ENCODE data around the gene KCNJ15. TPM values are rescaled to one million over a fixed set of nuclear protein-coding genes. Genes with fewer than 3 reads are reported as not detected.

The KCNJ15 gene
- total RNA-seq, 2 donors from 2014 or later = not detected

DNA sequence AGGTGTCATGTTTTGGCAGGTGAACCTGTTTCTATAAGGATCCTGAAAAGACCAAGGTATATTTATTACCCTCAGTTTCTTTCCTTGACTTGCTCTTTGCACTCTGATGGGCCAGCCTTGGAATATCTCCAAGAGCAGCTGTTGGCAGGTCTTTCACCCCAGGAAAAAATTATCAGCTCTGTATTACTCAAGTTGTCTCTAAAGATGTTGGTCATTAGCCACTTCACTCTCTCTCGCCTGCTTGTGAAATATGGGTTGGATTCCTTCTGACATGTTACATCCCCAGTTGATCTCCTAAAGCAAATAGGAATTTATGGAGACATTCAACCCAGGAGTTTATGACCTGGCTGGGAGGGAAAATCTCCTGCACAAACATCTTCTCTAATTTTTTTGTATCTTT, 85.9 kb downstream of the KCNJ15 start:
- H3K36me3 Mint-ChIP-seq (ENCODE audit: low read depth) = no peaks in the 10 kb centered on the region
- no peak for DNase-seq
- no peaks in the 10 kb centered on the region for H3K4me1 Mint-ChIP-seq
- H3K27ac Mint-ChIP-seq = no peak overlapping the region
- H3K27me3 Mint-ChIP-seq (ENCODE audit: insufficient read depth) = no peaks in the 10 kb centered on the region
- no peaks in the 10 kb centered on the region for H3K9me3 Mint-ChIP-seq
- no peak overlapping the region for H3K27ac ChIP-seq (ENCODE audit: low read depth, low read length)
- no peaks in the 10 kb centered on the region for H3K9me3 ChIP-seq (ENCODE audit: control insufficient read depth, low read length)
- H3K36me3 ChIP-seq (ENCODE audit: control insufficient read depth, insufficient read depth, low read length) = no peaks in the 10 kb centered on the region
- WGBS, 2 experiments (ENCODE audit: insufficient coverage in 1 of 2, insufficient read length in 1 of 2) = 91 to 100% methylated on average over 1 of the region's 1 CpG
- no peaks in the 10 kb centered on the region for H3K27me3 ChIP-seq (ENCODE audit: control insufficient read depth, insufficient read depth, low read length, poor library complexity, severe bottlenecking)
- TF ChIP-seq, protein P1, sequence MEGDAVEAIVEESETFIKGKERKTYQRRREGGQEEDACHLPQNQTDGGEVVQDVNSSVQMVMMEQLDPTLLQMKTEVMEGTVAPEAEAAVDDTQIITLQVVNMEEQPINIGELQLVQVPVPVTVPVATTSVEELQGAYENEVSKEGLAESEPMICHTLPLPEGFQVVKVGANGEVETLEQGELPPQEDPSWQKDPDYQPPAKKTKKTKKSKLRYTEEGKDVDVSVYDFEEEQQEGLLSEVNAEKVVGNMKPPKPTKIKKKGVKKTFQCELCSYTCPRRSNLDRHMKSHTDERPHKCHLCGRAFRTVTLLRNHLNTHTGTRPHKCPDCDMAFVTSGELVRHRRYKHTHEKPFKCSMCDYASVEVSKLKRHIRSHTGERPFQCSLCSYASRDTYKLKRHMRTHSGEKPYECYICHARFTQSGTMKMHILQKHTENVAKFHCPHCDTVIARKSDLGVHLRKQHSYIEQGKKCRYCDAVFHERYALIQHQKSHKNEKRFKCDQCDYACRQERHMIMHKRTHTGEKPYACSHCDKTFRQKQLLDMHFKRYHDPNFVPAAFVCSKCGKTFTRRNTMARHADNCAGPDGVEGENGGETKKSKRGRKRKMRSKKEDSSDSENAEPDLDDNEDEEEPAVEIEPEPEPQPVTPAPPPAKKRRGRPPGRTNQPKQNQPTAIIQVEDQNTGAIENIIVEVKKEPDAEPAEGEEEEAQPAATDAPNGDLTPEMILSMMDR (conservative IDR thresholded peaks at IDR 0.05) = no peak
- no peak overlapping the region for H3K9ac ChIP-seq (ENCODE audit: extremely low read depth, low read length, poor library complexity, severe bottlenecking)
- H3K4me3 Mint-ChIP-seq = no peak overlapping the region
- H3K4me3 ChIP-seq (ENCODE audit: low read length) = no peak overlapping the region
- no peaks in the 10 kb centered on the region for H3K4me1 ChIP-seq (ENCODE audit: control insufficient read depth, insufficient read depth, low read length)

DNA sequence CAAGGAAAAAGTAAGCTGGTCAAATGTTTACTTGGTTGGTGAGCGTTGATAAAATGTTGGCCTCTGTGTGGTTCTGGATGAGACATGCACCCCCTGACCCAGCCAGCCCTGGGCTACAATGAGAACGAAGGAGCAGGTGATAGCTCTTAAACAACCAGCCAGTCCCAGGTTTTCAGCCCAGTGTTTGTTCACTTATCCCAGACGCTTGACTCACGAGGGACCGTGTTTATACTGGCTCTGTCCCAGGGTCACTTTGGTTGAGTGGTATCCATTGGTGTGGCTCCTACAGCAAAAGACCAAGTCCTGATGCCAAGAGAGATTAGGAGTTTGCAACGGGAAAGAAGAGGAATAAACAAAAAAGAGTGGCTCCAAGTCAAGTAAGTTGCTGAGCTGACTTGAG, 86.9 kb downstream of the KCNJ15 start:
- H3K9me3 ChIP-seq (ENCODE audit: control insufficient read depth, low read length) = no peaks in the 10 kb centered on the region
- no peaks in the 10 kb centered on the region for H3K27me3 ChIP-seq (ENCODE audit: control insufficient read depth, insufficient read depth, low read length, poor library complexity, severe bottlenecking)
- H3K4me1 Mint-ChIP-seq = no peaks in the 10 kb centered on the region
- H3K4me3 ChIP-seq (ENCODE audit: low read length) = no peak overlapping the region
- no peak overlapping the region for H3K27ac Mint-ChIP-seq
- no peak overlapping the region for H3K4me3 Mint-ChIP-seq
- no peaks in the 10 kb centered on the region for H3K36me3 Mint-ChIP-seq (ENCODE audit: low read depth)
- no peaks in the 10 kb centered on the region for H3K36me3 ChIP-seq (ENCODE audit: control insufficient read depth, insufficient read depth, low read length)
- WGBS, 2 experiments (ENCODE audit: insufficient coverage in 1 of 2, insufficient read length in 1 of 2) = 91 to 97% methylated on average over 5 to 6 of the region's 6 CpGs
- no peak for DNase-seq
- no peak overlapping the region for H3K27ac ChIP-seq (ENCODE audit: low read depth, low read length)
- no peaks in the 10 kb centered on the region for H3K27me3 Mint-ChIP-seq (ENCODE audit: insufficient read depth)
- TF ChIP-seq, protein P1 (conservative IDR thresholded peaks at IDR 0.05) = no peak
- H3K9ac ChIP-seq (ENCODE audit: extremely low read depth, low read length, poor library complexity, severe bottlenecking) = no peak overlapping the region
- H3K9me3 Mint-ChIP-seq = no peaks in the 10 kb centered on the region
- H3K4me1 ChIP-seq (ENCODE audit: control insufficient read depth, insufficient read depth, low read length) = no peaks in the 10 kb centered on the region

DNA sequence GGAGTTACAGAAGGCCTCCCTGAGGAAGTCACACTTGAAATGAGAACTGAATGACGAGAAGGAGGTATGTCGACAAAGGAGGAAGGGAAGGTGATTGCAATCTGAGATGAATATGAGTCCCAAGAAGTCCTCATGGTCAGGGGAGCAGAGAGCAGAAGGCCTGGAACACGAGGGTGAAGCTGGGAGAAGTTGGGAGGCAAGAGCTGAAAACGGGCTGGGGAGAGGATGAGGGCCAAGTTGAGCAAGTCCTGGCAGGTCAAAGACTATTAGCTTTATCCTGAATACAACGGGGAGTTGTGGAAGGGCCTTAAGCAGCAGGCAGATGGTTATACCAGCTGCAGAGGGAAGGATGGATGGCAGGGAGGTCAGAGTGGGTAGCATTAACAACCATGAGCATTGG, 89.5 kb downstream of the KCNJ15 start:
- no peak overlapping the region for H3K27ac ChIP-seq (ENCODE audit: low read depth, low read length)
- H3K36me3 Mint-ChIP-seq (ENCODE audit: low read depth) = no peaks in the 10 kb centered on the region
- H3K9ac ChIP-seq (ENCODE audit: extremely low read depth, low read length, poor library complexity, severe bottlenecking) = no peak overlapping the region
- 91 to 92% methylated on average over 5 of the region's 5 CpGs for WGBS, 2 experiments (ENCODE audit: insufficient coverage in 1 of 2, insufficient read length in 1 of 2)
- no peaks in the 10 kb centered on the region for H3K9me3 Mint-ChIP-seq
- H3K36me3 ChIP-seq (ENCODE audit: control insufficient read depth, insufficient read depth, low read length) = no peaks in the 10 kb centered on the region
- no peak for DNase-seq
- no peaks in the 10 kb centered on the region for H3K9me3 ChIP-seq (ENCODE audit: control insufficient read depth, low read length)
- H3K4me3 ChIP-seq (ENCODE audit: low read length) = no peak overlapping the region
- no peaks in the 10 kb centered on the region for H3K27me3 ChIP-seq (ENCODE audit: control insufficient read depth, insufficient read depth, low read length, poor library complexity, severe bottlenecking)
- TF ChIP-seq, protein P1 (conservative IDR thresholded peaks at IDR 0.05) = no peak
- H3K4me3 Mint-ChIP-seq = no peak overlapping the region
- H3K4me1 ChIP-seq (ENCODE audit: control insufficient read depth, insufficient read depth, low read length) = peaks cover 5% of the 10 kb centered on the region
- peaks cover 10% of the 10 kb centered on the region for H3K4me1 Mint-ChIP-seq
- no peaks in the 10 kb centered on the region for H3K27me3 Mint-ChIP-seq (ENCODE audit: insufficient read depth)
- no peak overlapping the region for H3K27ac Mint-ChIP-seq

Data from endodermal cell (in vitro differentiated cells).